Non-pigmented ciliary epithelial cell (primary cell): ENCODE measurements around the gene SVEP1.
A peak's percentile ranks its signal among the peaks of the same experiment; 100 is the strongest.

ENCODE experiments used
- DNase-seq: peaks from one replicate; pipeline ENCODE4 v3.0.0-alpha.2; 2010; ENCODE audit warnings: low read depth

The SVEP1 gene

DNA sequence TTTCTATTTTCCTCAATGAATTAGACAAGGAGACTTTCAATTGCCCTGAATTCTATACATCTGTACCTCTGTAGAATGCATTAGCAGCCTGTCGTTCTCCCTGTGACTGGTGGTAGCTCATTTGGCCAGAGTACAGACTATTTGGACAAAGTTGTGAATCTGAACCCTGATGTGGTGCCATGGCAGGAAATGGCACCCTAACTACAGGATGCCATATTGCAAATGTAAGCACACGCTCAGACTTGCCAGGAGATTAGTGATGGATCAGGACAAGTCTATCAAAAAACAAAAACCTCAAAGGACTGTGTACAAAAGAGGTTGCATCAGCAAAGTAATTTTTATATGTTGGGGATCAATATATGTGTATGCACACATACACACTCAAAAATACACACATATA is 58.3 kb downstream of the SVEP1 start:
- DNase-seq, result no peak

DNA sequence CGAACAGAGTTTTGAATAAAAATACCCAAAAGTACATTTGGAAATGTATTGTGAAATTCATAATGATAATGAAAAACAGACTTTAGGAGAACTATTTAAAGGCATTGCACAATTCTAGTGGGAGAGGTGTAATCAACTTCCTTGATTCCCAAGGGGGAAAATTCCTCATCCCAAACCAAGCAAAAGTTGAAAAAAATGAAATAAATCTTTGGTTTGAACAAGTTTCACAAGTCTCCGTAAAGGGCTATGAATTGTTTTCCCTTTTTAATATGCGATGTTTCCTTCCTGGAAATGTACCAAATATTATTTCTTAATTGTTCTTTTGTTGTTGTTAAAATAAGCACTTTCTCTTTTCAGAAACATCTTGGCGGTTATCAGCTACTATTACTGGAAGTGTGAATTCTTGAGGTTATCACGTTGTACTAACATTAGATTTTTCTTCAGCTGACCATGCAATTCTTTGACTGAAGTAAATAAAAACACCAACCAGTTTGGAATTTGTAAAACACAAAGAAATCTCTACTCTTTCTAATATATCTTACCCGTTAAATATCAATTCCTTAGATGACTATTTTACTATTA is 59.3 kb downstream of the SVEP1 start:
- DNase-seq, result no peak

DNA sequence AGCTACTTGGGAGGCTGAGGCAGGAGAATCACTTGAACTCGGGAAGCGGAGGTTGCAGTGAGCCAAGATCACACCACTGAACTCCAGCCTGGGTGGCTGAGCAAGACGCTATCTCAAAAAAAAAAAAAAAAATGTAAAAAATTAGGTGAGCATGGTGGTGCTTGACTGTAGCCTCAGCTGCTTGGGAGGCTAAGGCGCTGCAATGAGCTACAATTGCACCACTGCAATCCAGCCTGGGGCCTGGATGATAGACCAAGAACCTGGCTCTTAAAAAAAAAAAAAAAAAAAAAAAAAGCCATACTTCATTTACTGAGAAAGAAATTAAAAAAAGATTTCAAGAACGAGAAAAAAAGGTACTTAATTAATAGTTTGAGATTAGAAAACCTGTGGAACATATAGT is 62.1 kb downstream of the SVEP1 start:
- no peak for DNase-seq

GRCh38 chr9:110514897-110515296 is 64.6 kb downstream of the SVEP1 start:
- DNase-seq, result no peak

- DNase-seq, result no peak
Measured at GRCh38 chr9:110512817-110513216, 66.7 kb downstream of the SVEP1 start.

DNA sequence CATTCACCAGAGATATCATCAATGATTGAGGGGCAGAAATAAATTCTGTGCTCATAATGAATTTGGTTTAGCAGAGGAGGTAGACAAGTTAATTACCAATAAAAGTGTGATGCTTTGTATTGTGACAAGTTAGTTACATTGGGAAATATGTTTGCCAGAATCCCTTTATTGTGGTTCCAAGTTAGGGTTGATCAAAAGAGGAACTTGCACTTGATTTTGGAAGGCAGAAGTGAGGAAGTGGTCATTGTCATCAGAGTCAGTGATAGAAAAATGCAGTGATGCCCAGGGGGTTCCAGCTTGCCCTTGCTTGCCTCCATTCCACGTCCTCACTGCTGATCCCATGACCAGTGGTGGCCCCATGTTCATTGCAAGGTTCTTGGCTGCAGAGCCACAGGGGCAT is 69.7 kb downstream of the SVEP1 start:
- no peak for DNase-seq

- DNase-seq, result no peak
Measured at GRCh38 chr9:110502842-110503241, 76.7 kb downstream of the SVEP1 start.

DNA sequence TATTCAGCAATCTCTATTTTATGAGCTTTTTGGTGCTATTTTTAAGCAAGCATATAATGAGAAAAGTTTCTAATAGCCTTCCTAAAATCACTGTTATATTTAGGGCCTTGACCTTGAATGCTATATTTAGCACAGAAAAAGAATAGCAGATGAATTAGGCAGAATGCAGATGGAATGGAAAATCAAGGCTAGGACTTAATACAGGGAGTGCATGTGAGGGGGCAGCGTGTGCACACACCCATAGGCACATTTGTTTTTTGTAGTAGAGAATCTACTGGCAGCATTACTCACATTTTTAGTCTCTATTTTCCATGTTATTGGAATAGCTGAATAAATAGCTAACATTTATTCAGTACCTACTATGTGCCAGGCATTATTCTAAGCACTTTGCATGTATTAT is 79.9 kb downstream of the SVEP1 start:
- no peak for DNase-seq

DNA sequence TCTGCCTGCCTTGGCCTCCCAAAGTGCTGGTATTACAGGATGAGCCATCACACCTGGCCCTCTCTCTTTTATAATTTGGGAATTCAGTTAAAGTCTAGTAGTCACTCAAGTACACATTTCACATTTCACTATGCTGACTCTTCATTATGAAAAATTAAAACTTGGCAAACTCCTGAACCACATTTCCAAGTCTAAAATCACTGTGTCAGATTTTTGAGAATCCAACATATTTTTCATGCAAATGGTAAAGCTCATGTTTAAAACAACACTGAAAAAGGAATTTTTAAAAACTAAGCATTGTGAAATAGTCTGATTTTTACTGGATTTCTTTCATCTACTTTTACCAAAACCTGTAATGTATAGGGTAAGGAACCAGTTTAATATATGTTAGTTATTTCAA is 92.3 kb downstream of the SVEP1 start:
- DNase-seq, result no peak

DNA sequence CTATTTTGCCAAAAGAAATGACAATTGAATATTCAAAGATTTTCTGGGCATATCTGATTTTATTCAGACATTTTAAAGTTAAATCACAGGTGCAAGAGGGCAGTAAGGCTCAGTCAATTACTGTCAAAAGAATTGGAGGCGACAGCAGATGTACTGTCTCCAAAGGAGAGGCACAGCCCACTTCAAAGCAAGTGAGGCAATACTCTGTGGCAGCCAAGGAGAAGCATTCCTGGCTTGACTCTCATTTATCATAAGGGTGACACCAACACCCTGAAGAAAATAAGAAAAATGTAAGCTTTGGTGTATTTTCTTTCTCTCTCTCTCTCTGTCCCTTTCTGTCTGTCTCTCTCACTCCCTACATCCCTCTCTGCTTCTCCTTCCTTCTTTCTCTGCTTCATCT is 93.3 kb downstream of the SVEP1 start:
- DNase-seq, result no peak

DNA sequence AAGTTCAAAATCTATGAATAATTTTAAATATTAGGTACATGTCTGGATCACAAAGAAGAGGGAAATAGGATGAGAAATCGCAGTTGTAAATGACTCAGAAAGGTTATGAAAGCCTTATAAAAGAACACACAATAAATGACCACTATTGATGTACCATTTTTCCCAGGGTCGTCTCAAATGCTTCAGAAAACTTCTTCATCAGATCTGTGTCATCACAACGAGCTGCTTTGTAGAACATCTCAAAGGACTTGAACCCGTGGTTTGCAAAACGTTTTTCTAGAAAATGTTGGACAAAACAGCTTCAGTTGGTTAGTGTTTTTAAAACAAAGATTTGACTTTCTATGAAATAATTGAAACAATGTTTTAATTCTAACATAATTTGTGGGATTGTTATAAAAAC is 100.1 kb downstream of the SVEP1 start:
- no peak for DNase-seq

DNA sequence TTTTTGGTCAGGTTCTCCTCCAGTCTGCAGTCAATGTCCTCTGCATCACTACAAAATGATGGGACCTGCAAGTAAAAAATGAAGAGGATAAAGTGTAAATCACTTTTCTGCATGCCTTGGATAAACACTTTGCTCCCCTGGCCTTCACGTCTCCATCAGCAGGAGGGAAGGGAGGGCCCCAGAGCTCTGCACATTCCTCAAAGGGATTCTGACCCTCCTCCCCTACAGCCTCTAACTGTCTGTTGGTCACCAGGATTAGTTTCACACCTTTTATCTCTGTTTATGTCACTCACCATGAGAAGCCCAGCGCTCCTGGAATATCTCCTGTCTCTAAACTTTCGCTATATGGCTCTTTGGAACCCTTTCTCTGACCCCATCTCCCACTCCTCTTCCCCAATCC is 103.3 kb downstream of the SVEP1 start:
- no peak for DNase-seq

GRCh38 chr9:110472111-110472510 is 107.4 kb downstream of the SVEP1 start:
- no peak for DNase-seq

DNA sequence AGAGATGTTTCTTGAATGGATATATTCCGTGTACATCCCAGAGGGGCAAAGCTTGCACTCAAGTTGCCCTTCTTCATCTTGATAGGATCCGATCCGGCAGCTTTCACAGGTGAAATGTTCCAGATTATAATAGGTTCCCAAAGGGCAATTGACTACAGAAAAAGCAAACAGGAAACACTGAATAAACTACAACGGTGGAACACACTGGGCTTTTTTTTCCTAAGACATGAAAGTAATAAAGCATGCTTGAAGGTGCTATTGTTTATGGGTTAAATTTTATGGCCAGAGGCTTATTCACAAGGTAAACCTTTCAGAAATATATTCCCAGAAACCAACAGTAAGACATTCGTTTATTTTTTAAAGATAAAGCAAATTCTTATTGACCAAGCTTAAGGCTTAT is 110.6 kb downstream of the SVEP1 start:
- no peak for DNase-seq

GRCh38 chr9:110465190-110465589 is 114.4 kb downstream of the SVEP1 start:
- DNase-seq, result no peak

GRCh38 chr9:110464321-110464720 is 115.2 kb downstream of the SVEP1 start:
- DNase-seq, result no peak

DNA sequence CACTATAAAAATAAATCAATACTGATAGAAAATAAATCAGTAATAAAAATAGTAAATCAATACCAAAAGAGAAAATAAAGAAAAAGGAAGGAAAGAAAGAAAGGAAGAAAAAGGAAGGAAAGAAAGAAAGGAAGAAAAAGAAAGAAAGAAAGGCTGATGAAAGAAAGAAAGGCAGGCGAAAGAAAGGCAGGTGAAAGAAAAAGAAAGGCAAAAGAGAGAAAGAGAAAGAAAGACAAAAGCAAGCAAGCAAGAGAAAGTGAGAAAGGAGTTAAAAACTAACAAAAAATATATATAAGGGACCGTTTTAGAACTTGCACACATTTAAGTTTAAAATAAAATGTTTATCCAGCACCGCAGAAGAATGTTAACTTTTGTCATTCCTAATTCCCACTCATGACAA is 116.0 kb downstream of the SVEP1 start:
- no peak for DNase-seq

DNA sequence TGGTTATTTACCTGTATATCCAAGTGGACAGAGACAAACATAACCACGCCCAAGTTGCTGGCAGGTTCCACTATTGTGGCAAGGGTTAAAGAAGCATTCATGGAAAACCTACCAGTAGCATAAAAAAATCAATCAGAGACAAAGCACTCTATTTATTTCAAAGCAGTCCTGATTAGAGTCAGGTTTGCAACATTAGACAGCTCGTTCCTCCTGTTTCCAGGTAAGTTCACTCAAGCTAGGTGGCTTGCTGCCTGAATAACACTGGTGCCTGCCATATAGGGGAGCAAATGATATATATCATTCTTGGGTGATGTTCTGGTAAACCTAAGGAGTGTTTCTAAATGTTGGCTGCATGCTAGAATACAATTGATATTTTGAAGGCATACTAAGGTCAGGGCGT is 122.3 kb downstream of the SVEP1 start:
- DNase-seq, result no peak

GRCh38 chr9:110456681-110457080 is 122.9 kb downstream of the SVEP1 start:
- no peak for DNase-seq

- DNase-seq, result no peak
Measured at GRCh38 chr9:110455860-110456259, 123.7 kb downstream of the SVEP1 start.

- DNase-seq, result no peak
Measured at GRCh38 chr9:110452227-110452801, 127.2 kb downstream of the SVEP1 start.

DNA sequence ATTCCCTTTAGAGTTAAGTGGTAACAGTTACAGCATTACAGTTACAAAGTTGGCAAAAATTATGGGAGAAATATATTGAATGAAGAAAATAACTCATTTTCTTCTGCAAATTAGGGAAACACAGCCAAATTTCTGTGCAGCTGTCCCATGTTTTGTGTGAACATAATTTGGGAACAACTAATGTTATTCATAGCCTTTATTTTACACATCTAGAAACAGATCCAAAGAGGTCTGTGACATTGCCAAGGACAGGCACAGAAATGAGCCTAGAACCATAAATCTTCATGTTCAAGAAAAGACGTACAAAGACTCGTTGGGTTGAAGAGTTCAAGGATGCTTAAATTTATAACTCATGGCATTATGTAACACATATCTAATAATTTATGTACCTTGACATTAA is 127.8 kb downstream of the SVEP1 start:
- DNase-seq, result no peak

DNA sequence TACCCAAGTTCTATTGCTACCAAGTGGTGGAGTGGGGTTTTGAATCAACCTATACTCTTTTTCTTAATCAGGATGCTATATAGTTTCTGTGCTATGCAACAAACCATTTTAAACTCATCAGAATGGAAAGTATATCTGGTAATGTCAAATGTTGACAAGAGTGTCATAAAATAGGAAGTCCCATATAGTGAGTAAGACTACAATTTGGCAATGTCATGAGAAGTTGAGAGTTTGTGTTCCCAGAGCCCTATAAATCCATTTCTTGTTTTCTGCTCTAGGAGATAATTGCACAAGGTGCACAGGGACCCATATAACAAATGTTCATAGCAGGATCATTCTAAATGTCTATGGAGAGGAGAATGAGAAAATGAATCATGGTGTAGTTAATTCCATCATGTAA is 132.1 kb downstream of the SVEP1 start:
- DNase-seq, result no peak

- no peak for DNase-seq
Measured at GRCh38 chr9:110446171-110446570, 133.4 kb downstream of the SVEP1 start.

GRCh38 chr9:110444911-110445310 is 134.6 kb downstream of the SVEP1 start:
- peak; percentile 81 for DNase-seq
